8988T (cell line): ENCODE measurements around the gene RMI2.
"Not testable (repeated sequence)": the region's sequence is repeated elsewhere in the genome, so short reads cannot be mapped to it uniquely, and the experiment has no call there.

Source experiments
- DNase-seq: peaks from one replicate; pipeline ENCODE4 v3.0.0; 2011

Gene RMI2

GRCh38 chr16:11356573-11357331, 11.5 kb downstream of the RMI2 start:
- DNase-seq: peak; percentile 50

- no peak for DNase-seq
Observed at GRCh38 chr16:11358531-11358930, 13.3 kb downstream of the RMI2 start.

GRCh38 chr16:11359370-11359769, 14.1 kb downstream of the RMI2 start:
- DNase-seq: no peak

GRCh38 chr16:11360641-11361373, 15.5 kb downstream of the RMI2 start:
- no peak for DNase-seq

GRCh38 chr16:11361701-11362451, 16.6 kb downstream of the RMI2 start:
- DNase-seq: no peak

- no peak for DNase-seq
Observed at GRCh38 chr16:11363927-11364258, 18.6 kb downstream of the RMI2 start.

- no peak for DNase-seq
Observed at GRCh38 chr16:11367483-11367906, 22.2 kb downstream of the RMI2 start.

GRCh38 chr16:11370084-11370931, 25.0 kb downstream of the RMI2 start:
- no peak for DNase-seq

DNA sequence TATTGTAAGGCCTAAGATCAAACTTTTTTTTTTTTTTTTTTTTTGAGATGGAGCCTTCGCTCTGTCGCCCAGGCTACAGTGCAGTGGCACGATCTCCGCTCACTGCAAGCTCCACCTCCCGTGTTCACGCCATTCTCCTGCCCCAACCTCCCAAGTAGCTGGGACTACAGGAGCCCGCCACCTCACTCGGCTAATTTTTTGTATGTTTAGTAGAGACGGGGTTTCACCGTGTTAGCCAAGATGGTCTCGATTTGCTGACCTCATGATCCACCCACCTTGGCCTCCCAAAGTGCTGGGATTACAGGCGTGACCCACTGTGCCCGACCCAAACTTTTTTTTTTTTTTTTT, 25.6 kb downstream of the RMI2 start:
- DNase-seq: not testable (repeated sequence)

DNA sequence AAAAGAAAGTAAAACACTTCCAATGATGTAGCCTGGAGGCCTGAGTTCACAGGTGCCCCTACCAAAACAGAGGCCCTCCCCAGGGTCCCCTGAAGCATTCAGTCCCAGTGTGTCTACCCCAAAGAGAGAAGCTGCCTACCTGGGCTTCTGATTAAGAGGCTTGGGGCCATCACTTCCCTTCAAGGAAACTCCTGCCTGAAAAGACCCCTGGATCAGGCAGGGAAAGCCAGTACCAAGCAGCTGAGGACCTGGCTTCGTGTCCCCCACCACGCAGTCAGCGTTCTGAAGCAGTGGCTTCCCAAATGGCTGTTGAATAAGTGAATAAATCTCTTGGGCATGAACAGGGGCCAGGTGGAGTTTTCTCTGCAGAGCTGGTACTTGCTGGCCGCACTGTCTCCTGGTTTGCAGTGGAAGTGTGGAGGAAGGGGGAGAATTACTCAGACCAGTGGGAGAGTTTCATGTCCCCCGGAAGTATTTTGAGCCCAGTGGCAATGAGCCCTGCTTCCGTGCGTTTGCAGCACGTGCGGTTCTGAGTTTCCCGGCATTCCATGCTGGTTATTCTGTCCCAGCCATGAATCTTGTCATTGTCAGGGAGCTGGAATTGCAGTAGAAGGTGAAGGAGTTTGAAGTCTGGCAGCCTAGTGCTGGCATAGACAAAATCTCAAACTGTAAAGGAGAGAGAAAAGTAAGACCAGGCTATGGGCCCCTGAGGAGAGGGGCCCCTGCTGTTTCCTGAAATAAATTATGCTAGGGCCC, 27.0 kb downstream of the RMI2 start:
- DNase-seq: no peak

GRCh38 chr16:11372829-11373306, 27.6 kb downstream of the RMI2 start:
- DNase-seq: no peak

DNA sequence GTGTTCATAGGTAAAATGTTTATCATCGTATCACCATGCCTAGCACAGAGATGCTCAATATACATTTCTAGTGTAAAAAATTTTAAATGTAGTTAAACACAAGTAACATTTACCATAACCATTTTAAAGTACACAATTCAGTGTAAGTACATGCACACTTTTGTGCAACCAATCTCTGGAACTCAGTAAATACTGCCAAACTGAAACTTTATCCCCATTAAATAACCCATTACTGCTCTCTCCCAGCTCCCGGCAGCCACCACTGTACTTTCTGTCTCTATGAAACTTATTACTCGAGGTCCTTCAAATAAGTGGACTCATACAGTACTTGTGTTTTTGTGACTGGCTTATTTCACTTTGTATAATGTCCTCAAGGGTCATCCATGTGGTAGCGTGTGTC, 29.0 kb downstream of the RMI2 start:
- no peak for DNase-seq

- no peak for DNase-seq
Observed at GRCh38 chr16:11377154-11377553, 31.9 kb downstream of the RMI2 start.

GRCh38 chr16:11378951-11379350, 33.7 kb downstream of the RMI2 start:
- not testable (repeated sequence) for DNase-seq

DNA sequence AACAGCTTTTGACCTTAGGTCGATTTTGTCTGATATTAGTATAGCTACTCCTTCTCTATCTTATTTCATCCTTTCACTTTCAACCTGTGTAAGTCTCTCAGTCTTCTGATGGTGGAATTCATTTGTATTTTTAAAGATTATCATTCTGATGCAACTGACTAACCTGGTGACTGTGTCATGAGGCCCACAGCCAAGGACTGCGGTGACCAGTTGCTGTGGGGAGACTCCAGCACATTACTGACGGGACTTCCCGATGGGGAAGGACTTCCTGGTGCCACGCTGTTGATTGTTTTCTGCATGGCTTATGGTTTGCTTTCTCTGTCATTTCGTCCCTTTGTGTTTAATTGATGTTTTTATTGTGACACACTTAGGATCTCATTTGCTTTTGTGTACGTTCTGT, 34.2 kb downstream of the RMI2 start:
- no peak for DNase-seq

GRCh38 chr16:11380836-11381235, 35.6 kb downstream of the RMI2 start:
- no peak for DNase-seq

- no peak for DNase-seq
Observed at GRCh38 chr16:11383481-11384183, 38.4 kb downstream of the RMI2 start.

DNA sequence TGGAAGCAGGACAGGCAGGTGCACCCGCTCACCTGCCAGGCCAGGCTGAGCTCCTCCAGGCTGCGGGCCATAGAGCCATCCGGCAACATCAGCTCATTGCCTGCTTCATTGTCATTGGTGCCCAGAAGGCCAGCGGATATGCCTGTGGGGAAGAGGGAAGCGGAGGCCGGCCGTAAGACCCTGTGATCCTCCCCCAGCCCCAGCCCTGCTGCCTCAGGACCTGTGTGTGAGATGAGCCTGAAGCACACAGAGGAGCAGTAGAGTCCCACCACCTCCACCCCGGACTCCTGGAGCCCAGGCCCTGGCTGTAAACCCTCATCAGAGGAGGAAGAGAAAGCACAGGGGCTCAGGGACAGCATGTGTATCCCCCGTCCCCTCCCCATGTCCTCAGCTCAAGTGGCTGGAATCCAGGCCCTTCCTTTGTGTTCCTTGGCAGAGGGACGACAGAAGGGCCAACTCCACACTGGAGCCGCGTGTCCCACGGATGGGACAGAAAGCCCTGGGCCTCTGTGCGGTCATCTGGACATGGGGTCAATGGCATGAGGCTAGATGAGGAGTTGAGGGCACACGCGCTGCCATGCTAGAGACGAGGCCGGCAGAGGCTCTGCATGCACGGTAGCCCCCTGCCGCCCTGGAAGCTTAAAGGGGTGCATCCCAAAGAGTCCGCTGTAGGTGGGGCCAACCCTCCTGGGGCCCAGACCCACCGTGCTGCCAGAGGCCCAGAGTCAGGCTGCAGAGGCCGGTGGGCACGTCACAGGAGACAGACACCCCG, 39.1 kb downstream of the RMI2 start:
- no peak for DNase-seq

DNA sequence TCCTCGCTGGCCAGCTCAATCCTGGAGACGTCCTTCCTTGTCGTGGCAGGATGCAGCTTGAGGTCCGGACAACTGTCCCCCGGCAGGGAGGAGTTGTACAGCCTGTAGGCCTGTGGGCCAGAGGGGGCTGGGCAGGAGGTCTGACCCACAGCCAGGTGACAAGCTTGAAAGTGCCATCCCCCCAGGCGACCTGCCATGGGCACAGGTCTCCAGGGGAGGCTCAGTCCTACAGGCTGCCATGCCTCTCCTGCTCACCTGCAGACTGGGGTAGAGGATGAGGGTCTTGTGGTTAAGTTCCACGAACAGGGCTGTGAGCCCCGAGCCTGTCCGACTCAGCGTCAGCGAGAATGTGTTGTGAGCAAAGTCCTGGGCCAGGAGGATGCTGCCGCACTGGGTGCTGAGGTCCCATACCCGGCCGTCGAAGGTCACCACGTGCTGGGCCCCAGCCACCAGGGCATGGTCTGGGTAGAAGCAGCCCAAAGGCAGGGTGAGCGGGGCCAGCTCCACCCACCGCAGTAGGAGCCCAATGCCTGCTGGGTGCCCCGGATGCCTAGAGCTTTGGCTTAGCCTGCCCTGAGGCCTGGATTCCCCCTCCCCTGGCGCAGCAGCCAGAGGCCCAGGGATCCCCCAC, 39.8 kb downstream of the RMI2 start:
- no peak for DNase-seq

GRCh38 chr16:11386054-11386680, 40.9 kb downstream of the RMI2 start:
- DNase-seq: no peak
